Cerebellar nuclear complex (tissue), 1 donor: ENCODE measurements around the gene CD99.

Experiments used
- DNase-seq, 2 experiments: peaks; one replicate each; lab custom pipeline; 2025; lab: John Stamatoyannopoulos, UW

The CD99 gene, protein sequence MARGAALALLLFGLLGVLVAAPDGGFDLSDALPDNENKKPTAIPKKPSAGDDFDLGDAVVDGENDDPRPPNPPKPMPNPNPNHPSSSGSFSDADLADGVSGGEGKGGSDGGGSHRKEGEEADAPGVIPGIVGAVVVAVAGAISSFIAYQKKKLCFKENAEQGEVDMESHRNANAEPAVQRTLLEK

DNA sequence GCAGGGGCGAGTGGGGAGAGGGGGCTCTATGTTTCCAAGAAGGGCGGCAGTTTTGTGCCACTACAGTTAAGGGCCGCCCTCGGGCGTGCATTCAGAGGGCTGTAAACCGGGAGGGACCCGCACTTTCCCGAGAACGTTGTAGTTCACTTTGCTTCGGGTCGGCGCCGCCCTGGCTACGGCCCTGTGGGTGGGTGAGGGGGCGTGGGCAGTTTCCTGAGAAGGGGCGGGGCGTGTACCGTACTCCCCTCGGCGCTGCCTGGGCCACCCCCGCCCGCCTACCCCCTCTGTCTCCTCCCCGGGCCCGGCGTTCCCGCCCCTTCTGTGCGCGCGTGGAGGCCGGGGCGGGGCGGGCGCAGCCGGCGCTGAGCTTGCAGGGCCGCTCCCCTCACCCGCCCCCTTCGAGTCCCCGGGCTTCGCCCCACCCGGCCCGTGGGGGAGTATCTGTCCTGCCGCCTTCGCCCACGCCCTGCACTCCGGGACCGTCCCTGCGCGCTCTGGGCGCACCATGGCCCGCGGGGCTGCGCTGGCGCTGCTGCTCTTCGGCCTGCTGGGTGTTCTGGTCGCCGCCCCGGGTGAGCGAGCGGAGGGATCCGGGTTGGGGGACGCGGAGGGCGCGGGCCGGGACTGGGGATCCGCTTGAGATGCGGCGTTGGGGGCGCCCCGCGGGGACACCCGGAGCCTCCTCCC, at the start of gene CD99:
TSS of gene CD99 (plus strand) at position 440 of the 687 bp plus-strand sequence. CDS start at position 506, 66 bp downstream.
- no peak for DNase-seq

DNA sequence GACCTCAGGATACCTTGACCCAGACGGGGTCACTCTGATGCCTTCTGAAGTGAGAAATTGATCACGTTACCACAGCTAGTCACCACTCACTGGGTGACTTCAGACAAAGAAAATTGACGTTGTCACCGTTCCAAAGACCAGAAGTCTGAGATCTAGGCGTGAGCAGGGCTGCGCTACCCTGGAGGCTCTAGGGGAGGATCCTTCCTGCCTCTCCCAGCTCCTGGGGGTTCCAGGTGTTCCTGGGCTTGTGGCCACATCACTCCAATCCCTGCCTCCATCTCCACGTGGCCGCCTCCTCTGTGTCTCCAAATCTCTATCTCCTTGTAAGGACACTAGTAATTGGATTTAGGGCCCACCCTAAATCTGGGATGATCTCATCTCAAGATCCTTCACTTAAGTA, 48.9 kb upstream of the CD99 start:
- DNase-seq, result no peak

DNA sequence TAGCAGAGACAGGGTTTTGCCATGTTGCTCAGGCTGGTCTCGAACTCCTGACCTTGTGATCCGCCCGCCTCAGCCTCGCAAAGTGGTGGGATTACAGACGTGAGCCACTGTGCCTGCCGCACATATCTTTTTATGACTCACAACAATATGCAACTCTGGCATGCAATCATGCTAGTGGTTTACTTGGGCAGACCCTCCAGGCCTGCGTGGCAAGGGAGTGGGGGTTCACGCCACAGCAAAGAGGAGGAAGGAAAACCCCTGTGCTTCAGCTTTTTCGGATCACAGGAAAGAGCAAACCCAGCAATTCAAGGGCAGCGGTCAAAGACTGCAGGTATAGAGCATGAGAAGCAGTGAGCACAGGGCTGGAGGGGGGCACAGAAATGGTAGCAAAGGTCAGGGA, 48.3 kb upstream of the CD99 start:
- DNase-seq, result no peak

DNA sequence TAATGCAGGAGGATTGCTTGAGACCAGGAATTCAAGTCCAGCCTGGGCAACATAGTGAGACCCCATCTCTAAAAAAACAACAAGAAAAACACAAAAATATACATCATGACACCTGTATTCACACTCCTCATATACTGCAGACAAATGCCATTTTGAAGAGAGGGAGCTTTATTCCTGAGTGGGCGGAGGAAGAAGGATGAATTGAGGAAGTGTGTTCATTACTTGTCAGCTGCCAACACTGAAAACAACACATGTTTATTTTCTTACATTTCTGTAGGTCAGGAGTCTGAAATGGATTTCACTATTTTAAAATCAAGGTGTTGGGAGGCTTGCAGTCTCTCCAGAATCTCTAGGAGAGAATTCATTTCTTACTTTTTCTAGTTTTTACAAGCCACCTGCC, 47.2 kb upstream of the CD99 start:
- DNase-seq, result no peak

DNA sequence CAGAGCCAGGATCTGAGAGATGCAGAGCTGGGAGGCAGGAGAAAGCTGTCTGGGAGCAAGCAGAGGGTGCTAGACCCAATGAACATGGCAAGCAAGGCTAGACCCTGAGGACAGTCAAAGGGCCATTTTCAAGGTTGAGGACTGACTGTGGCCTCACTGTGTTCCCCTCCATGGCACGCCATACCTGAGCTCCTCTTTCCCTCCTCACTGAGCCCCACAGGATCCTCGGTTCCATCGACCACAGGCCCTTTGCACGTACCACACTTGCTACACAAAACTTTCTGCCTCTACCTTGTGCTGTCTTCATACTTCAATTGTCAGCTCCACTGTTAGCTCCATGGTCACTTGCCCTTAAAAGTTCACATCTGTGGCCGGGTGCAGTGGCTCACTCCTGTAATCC, 45.5 kb upstream of the CD99 start:
- no peak for DNase-seq

DNA sequence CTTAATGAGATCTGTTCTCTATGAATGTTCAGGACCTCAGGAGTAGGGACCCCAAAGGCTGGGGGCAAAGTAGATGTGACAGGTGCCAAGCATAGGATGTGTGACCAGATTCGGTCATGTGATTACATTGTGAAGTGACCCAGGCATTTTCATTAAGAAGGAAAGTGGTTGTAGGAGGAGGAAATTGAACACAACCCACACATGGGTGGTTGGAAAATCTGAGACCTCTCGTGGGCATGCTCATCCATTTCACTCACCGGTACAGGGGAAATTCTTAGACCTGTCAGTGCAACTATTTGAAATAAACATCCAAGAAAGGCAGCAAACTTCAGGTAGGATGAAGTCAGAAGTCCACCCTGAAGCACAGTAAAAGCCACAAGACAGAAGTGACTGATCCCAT, 43.5 kb upstream of the CD99 start:
- DNase-seq, result no peak

DNA sequence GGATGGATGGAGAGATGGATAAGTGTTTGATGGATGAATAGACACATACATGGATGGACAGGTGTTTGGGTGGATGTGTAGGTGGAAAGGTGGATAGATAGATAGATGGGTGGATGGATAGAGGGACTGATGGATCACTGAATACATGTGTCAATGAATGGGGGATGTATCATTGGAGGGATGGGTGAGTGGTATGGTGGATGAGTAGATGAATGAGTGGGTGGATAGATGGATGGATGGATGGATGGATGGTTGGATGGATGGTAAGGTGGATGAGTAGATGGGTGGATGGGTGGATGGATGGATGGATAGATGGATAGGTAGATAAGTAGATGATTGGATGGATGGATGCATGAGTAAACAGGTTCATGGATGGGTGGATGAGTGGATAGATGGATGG, 41.1 kb upstream of the CD99 start:
- no peak for DNase-seq

DNA sequence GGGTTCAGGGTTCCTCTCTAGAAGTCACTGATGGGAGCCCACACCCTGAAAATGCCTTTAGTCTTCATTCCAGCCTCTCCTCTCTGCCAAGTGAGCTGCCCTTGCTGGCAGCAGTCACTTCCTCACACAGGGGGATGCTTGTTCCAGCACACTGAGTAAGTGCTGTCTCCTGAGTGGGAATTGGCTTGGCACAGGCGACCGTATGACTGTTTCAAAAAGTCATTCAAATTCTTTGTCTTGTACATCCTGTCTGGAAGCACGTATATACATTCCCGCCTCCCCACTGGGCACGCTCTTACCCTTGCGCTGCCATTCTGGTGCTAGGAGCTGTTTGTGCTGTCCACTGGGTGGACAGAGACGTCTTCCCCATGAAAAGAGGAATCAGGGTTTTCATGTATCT, 40.2 kb upstream of the CD99 start:
- no peak for DNase-seq

DNA sequence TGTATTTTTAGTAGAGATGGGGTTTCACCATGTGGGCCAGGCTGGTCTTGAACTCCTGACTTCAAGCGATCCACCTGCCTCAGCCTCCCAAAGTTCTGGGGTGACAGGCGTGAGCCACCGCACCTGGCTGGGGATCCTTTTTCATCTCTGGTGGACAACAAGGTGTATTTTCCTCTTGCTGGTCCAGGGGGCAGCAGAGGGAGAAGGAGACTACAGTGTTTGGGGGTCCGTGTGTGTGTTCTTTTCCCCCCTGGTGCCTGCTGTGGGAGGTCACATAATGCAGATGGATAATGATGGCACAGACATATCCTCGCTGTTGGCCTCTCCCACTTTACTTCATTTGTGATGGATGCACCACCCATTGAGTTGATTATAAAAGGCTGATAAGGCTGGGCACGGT, 39.0 kb upstream of the CD99 start:
- no peak for DNase-seq

DNA sequence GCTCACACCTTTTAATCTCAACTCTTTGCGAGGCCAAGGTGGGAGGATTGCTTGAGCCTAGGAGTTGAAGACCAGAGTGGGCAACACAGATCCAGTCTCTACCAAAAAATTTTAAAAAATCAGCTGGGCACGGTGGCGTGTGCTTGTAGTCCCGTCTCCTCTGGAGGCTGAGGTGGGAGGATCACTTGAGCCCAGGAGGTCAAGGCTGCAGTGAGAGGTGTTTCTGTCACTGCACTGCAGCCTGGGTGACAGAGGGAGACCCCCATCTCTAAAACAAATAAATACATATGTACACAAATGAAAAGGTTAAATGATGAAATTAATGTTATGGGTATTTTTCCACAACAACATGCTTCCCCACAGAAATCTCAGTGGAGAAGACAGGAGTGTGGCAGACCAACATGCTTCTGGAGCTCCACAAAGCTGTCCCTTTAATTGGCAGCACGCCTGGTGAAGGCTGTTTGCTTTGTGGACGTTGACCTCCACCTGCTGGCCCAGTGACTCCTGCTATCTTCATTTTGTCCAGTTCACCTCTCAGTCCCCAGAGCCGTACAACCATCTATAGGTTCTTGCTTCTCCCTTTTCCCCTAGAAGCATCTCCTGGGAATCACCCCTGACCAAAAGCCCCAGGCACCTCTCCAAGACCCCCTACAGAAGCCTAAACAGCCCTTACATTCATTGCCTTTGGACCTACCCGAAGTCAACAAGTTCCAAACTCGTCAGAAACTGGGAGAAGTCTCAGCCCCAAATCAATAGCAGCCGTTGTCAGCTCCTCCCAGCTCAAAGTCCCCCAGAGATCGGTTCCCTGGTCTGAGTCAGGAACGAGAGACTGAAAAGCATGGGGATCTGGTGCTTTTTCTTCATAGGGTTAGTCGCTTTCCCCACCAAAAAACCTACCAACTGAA, 36.4 kb upstream of the CD99 start:
- no peak for DNase-seq

DNA sequence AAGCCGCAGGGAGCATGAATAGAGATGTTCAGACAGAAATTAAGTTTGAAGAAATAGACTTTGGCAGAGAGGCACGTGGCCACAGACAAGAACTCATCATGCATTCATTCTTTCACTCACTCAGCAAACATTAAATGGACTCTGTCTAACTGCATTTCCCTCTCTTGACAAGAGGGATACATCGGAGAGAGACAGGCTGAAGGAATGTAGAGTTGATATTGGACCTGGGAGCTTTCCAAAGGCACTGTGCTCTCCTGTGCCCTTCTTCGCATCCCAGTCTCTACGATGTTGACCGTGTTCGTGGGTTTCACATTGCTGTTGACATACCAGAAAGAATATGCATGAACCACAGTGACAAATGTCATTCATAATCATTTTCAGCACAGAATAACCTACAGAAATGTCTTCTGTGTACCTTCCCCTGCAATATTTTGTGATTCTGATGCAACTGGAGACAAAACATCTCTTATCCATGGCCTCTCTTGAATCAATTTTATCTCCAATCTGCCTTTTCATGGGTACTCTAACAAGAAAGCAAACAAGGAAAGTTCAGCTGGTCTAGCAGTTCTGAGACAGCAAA, 34.7 kb upstream of the CD99 start:
- DNase-seq, result no peak

DNA sequence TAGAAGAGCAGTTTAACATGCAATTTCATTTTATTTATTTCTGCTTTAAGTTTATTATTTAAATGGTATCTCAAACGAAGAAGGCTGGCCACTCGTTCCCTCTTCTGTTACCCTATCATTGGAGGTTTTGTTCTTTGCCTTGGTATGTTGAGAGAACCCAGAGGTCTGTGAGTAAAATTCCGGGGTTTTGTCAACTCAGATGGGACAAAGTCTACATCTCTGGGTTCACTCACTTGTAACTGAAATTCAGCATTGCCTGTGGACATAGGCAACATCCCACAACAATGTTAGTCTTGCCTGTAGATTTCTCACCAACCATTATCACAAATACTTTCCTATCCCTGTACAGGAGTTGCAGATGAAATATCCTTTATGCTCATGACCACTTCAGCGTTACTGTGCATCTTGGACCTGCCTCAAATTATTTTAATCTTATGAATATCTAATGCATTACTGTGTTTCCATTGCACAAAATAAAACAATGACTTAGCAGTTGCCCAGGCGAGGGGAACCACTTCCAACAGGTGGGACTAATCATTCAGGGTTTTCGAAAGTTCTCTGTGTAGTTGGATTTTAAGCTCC, 33.5 kb upstream of the CD99 start:
- no peak for DNase-seq

DNA sequence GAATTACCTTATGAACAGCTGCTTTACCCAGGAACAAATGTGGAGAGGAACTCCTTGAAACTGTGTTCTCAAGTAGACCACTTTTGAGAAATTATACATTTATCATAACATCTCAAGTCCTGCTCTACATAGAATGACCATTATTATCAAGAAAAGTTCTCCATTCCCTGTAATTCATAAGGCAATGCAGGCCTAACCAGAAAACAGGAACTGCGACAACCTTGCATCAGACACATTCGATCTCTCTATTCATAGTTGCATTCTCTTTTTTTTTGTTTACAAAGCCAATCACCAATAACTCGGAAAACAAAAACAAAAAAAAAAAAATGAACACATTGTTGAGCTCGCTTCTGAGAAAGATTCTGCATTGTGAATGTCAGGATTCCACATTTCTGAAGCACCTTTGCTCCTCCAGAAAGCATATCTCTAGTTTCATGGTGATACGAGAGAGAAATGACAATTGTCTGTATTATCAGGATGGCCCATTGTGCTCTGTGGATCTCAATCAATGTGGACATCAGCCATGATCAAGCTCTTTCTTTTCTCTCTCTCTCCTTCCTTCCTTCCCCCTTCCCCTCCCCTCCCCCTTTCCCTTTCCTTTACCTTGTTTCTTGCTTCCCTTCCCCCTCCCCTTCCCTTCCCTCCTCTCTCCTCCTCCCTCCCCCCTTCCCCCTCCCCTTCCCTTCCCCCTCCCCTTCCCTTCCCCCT, 32.4 kb upstream of the CD99 start:
- no peak for DNase-seq

DNA sequence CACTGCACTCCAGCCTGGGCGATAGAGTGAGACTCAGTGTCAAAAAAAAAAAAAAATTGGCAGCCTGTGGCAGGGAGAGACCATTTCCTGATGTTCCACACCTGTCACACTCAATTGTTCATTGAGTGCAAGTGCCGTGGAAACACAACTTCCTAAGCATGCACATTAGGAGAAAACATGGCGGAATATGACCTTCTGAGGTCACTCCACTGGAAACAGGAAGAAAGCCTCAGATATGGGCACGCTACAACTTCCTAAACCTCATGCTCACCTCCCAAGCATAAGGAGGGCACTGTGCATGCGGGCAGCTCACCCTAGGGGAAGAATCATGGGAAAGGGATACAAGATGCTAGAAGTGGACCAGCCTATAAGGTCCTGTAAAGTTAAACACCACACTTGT, 28.5 kb upstream of the CD99 start:
- DNase-seq, result no peak

DNA sequence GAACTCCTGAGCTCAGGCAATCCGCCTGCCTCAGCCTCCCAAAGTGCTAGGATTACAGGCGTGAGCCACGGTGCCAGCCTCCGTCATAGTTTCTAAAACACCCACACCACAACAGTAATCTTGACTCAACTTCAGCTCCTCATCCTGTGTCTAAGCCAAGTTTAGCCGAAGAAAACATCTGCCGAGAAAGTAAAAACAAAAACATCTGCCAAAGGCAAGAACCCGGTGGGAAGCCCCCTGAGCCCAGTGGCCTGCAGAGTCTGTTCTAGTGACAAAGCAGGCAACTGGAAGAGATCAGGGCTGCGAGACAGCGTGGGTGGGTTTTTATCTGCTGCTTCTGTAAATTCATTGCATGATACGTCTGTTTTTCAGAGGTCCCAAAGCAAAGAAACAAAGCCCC, 26.6 kb upstream of the CD99 start:
- DNase-seq, result no peak

DNA sequence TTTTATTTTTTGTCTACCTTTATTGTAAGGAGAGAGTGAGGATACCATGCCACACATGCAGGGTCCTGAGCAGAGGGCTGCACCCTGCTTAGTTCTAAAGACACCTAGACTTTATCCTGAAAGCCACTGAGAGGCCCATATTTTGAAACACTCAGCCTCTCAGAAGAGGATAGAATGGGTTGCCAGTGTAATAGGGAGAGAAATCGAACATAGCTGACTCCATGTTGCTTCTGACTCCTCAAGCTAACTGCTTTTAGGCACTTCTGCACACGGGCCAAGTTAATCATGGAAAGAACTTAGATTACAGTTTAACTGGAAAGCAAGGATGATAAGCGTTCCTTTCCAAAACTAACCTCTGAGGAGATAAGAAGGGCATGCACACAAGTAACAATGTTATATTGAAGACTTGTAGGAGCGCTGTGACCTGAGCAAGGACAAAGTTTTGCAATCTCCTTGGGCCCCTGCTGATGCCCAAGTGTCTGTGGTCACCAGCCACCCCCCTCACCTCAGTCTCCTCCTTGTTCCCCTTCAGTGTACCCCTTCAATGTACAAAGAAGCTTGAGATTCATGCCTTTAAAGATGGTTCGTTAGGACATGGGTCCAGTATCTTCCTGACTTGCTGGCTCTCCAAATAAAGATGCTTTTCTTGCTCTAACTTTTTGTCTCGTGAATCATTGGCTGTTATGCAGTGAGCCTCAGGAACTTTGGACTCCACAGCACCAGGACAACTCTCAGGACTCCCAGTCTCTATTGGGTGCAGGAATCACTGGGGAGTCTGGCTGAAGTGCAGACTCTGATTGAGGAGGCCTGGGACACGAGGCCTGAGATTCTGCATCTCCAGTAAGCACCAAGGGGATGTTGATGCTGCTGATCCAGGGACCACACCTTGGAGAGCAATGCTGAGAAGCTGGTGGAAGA, 25.4 kb upstream of the CD99 start:
- DNase-seq, result no peak

DNA sequence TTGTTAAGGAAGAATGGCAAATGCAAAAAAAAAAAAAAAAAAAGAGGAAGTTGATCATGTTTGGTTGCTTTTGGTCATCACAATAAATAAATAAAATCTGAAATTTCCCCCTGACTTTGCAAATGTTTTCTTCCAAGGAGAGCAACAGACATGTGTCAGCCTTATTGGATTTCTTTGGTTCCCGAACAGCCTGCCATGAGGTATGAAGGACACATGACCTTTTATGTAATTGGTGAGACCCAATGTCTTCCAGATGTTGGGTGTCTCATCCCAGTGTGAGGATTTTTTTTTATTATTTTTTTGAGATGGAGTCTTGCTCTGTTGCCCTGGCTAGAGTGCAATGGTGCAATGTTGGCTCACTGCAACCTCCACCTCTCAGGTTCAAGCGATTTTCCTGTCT, 24.6 kb upstream of the CD99 start:
- DNase-seq, result no peak

DNA sequence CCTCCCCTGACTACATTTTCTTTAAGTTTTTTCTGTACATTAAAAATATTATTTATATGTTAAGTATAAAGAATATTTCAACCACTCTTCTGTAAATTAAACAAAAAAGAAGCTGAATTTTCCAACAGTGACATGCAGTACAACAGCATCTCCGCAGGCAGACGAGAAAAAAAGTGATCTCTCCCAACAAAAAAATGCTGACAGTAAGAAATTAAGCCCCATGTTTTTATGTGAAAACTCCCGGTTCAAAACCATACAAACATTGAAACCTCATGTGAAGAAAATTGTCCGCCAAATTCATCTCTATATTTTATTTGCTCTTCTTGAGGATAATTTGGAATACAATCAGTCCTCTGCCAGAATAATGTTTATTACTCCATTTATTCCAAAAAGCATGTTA, 20.1 kb upstream of the CD99 start:
- DNase-seq, result no peak

DNA sequence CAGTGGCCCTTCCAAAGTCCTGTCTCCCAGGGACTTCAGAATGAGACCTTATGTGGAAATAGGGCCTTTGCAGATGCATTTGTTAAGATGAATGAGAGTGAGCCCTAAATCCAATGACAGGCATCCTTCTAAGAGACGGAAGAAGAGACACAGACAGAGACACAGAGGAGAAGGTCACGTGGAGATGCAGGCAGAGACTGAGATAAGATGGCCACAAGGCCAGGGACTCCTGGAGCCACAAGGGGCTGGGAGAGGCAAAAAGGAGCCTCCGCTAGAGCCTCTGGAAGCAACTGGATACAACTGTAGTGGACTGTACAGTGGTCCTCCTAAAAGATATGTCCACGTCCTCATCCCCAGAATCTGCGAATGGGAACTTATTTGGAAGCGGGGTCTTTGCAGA, 19.0 kb upstream of the CD99 start:
- DNase-seq, result no peak

DNA sequence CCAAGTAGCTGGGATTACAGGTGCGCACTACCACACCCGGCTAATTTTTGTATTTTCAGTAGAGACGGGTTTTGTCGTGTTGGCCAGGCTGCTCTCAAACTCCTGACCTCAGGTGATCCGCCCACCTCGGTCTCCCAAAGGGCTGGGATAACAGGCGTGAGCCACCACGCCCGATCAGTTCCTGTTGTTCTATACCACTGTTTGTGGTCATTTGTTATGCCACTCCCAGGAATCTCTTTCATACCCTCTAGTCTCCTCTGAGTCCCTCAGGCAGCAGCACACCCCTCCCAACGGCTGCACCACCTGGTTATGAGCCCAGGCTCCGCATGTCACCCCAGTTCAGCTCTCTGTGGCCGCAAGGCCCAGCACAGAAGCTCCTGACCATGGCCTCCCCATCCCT, 17.5 kb upstream of the CD99 start:
- no peak for DNase-seq
